SU-DHL-6 (cell line): ENCODE measurements around the gene FIGLA.

Experiments
- EZH2phosphoT487 ChIP-seq: fragments of 200-600 bp; sonication (generic), shearing (Covaris generic); conservative IDR thresholded peaks from 2 replicates; pipeline ENCODE4 v1.6.1; 2018; ENCODE audit warnings: mild to moderate bottlenecking, antibody characterized with exemption, low read length, moderate library complexity, mixed read lengths
- TF ChIP-seq, protein P1 (sequence below): fragments of 200-600 bp; sonication (generic); IDR thresholded peaks from one replicate; pipeline ENCODE4 v1.5.1; 2017; ENCODE audit warnings: antibody characterized with exemption, mild to moderate bottlenecking, low read length, moderate library complexity; ENCODE audit not compliant: insufficient read depth, poor library complexity, severe bottlenecking

- TF ChIP-seq, protein P1, sequence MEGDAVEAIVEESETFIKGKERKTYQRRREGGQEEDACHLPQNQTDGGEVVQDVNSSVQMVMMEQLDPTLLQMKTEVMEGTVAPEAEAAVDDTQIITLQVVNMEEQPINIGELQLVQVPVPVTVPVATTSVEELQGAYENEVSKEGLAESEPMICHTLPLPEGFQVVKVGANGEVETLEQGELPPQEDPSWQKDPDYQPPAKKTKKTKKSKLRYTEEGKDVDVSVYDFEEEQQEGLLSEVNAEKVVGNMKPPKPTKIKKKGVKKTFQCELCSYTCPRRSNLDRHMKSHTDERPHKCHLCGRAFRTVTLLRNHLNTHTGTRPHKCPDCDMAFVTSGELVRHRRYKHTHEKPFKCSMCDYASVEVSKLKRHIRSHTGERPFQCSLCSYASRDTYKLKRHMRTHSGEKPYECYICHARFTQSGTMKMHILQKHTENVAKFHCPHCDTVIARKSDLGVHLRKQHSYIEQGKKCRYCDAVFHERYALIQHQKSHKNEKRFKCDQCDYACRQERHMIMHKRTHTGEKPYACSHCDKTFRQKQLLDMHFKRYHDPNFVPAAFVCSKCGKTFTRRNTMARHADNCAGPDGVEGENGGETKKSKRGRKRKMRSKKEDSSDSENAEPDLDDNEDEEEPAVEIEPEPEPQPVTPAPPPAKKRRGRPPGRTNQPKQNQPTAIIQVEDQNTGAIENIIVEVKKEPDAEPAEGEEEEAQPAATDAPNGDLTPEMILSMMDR: no peak
- no peak for TF ChIP-seq EZH2phosphoT487
These were observed 44.1 kb downstream of the FIGLA start for GRCh38 chr2:70746094-70746974.
